GM12872 (cell line): ENCODE data around the gene SSX3.
"Not testable (repeated sequence)": the region's sequence is repeated elsewhere in the genome, so short reads cannot be mapped to it uniquely, and the experiment has no call there.

ENCODE experiments used
- TF ChIP-seq, protein P1 (sequence below): IDR thresholded peaks from 3 replicates; pipeline ENCODE4 v1.5.1; 2011; ENCODE audit warnings: low read depth, mild to moderate bottlenecking, low read length, moderate library complexity; ENCODE audit not compliant: insufficient read depth

SSX3 gene, protein sequence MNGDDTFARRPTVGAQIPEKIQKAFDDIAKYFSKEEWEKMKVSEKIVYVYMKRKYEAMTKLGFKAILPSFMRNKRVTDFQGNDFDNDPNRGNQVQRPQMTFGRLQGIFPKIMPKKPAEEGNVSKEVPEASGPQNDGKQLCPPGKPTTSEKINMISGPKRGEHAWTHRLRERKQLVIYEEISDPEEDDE

DNA sequence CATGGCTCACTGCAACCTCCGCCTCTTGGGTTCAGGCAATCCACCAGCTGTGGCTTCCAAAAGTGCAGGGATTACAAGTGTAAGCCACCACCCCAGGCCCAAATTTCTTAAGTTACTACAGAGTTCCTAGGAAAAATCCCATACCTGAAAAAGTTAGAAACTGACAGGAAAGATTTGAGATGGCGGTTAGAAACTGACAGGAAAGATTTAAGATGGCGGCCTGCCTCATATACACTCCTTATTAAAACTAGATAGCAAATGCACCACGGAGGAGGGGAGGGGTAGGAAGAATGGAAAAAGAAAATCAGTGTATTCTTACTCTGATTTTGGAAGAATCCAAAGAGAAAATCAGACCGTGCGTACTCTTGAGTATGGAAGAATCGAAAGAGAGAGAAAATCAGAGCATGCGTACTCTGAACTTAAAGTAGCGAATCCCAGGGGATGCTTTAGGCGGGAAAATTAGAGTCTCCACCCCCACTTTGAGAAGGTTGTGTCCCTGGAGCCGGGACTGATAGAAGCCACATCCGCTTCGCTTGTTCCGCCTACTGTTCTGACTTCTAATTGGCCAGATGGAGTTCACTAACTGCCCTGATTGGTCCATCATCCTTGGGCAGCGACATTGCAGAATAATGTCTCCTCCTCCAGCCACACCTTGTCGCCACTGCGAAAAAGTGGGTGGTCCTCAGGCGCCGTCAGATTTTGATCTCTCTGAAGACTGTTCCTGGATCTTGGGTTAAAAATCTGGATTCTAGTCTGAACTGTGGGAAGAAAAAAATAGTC, at the start of gene SSX3:
TSS of gene SSX3 (minus strand) at position 389 of the 780 bp plus-strand sequence. CDS start 1,454 bp downstream, outside the sequence.
- TF ChIP-seq, protein P1, sequence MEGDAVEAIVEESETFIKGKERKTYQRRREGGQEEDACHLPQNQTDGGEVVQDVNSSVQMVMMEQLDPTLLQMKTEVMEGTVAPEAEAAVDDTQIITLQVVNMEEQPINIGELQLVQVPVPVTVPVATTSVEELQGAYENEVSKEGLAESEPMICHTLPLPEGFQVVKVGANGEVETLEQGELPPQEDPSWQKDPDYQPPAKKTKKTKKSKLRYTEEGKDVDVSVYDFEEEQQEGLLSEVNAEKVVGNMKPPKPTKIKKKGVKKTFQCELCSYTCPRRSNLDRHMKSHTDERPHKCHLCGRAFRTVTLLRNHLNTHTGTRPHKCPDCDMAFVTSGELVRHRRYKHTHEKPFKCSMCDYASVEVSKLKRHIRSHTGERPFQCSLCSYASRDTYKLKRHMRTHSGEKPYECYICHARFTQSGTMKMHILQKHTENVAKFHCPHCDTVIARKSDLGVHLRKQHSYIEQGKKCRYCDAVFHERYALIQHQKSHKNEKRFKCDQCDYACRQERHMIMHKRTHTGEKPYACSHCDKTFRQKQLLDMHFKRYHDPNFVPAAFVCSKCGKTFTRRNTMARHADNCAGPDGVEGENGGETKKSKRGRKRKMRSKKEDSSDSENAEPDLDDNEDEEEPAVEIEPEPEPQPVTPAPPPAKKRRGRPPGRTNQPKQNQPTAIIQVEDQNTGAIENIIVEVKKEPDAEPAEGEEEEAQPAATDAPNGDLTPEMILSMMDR, result not testable (repeated sequence)

DNA sequence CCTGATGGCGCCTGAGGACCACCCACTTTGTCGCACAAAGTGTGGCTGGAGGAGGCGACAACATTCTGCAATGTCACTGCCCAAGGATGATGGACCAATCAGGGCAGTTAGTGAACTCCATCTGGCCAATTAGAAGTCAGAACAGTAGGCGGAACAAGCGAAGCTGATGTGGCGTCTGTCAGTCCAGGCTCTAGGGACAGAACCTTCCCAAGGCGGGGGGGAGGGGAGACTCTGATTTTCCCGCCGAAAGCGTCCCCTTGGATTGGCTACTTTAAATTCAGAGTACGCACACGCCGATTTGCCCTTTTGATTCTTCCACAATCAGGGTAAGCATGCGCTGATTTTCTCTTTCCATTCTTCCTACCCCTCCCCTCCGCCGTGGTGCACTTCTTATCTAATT, 26.7 kb upstream of the SSX3 start, which contains the start of gene SSX4:
TSS of gene SSX4 (plus strand) at position 301 of the 400 bp plus-strand sequence. CDS start 515 bp downstream, outside the sequence.
- TF ChIP-seq, protein P1, result not testable (repeated sequence)

DNA sequence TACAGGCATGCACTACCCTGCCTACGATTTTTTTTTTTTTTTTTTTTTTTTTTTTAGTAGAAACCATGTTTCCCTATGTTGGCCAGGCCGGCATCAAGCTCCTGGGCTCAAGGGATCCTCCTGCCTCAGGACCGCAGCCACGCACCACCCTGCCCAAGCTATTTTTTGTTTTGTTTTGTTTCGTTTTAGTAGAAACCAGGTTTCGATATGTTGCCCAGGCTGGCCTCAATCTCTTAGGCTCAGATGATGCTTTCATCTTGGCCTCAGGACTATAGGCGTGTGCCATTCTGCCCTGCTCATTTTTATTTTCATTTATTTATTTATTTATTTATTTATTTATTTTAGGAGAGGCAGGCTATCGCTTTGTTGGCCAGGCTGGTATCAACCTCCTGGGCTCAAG, 1.2 kb upstream of the SSX3 start:
- TF ChIP-seq, protein P1, result no peak

DNA sequence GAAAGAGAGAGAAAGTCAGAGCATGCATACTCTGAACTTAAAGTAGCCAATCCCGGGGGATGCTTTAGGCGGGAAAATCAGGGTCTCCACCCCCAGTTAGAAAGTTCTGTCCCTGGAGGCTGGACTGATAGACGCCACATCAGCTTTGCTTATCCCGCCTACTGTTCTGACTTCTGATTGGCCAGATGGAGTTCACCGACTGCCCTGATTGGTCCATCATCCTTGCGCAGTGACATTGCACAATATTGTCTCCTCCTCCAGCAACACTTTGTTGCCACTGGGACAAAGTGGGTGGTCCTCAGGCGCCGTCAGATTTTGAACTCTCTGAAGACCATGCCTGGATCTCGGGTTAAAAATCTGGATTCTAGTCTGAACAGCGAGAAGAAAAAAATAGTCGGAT, 50.3 kb downstream of the SSX3 start:
- TF ChIP-seq, protein P1, result no peak
